Testis (tissue), 3 donors: ENCODE results near the gene EHHADH. TPM values are rescaled to one million over a fixed set of nuclear protein-coding genes. Genes with fewer than 3 reads are reported as not detected.

Experiments used
- DNase-seq: peaks from one replicate; pipeline ENCODE4 v3.0.0-alpha.2; 2019
- H3K27ac ChIP-seq, 2 donors: fragments of 200-600 bp; sonication (generic); one replicate each; pipeline ENCODE4 v1.5.1; 2019
- H3K27me3 ChIP-seq: fragments of 200-600 bp; sonication (generic); one replicate; pipeline ENCODE4 v1.5.1; 2019
- H3K36me3 ChIP-seq: fragments of 200-600 bp; sonication (generic); one replicate; pipeline ENCODE4 v1.5.1; 2017; ENCODE audit warnings: low read depth; ENCODE audit errors: missing control alignments
- H3K4me1 ChIP-seq: fragments of 200-600 bp; sonication (generic); one replicate; pipeline ENCODE4 v1.5.1; 2019
- H3K4me3 ChIP-seq, 2 donors: fragments of 200-600 bp; sonication (generic); one replicate each; pipeline ENCODE4 v1.5.1; 2017 to 2019
- H3K9me3 ChIP-seq: fragments of 200-600 bp; sonication (generic); one replicate; pipeline ENCODE4 v1.5.1; 2017
- POLR2A ChIP-seq: fragments of 450-650 bp; IDR thresholded peaks from one replicate; pipeline ENCODE4 v1.6.1; 2017; ENCODE audit warnings: antibody characterized with exemption, mild to moderate bottlenecking, moderate library complexity
- WGBS, 2 donors: methylation state at CpG; one replicate each; pipeline ENCODE4 v1.1.5; 2018; 5-methylcytosine and 5-hydroxymethylcytosine counted together
- intact Hi-C: fragments of 100-400 bp; cut with DNase I; formaldehyde crosslinking; loops from one replicate; pipeline ENCODE4 v1.15.1; 2023; ENCODE audit warnings: low total_unique reads
- polyA plus RNA-seq: library from polyadenylated mRNA; stranded (reverse); fragments of 350-450 nt; fragmentation: Illumina TruSeq; extraction: RNeasy Lipid Tissue Mini Kit (QIAGEN cat#74804); gene quantifications from one replicate; pipeline ENCODE4 v1.2.3, GENCODE V29; 2014; ENCODE audit warnings: low read depth, low replicate concordance; ENCODE audit not compliant: insufficient read depth
- total RNA-seq, 2 donors: library from RNA; depleted of rRNA; stranded (reverse); fragments of >200 nt; gene quantifications; one replicate each; pipeline ENCODE4 v1.2.3, GENCODE V29; 2016
- TF ChIP-seq, protein P1 (sequence below), 3 experiments: fragments of 450-650 bp in 2 of 3; fragments of 200-600 bp in 1 of 3; sonication (generic) in 1 of 3; IDR thresholded peaks; one replicate each; pipeline ENCODE4 v1.5.1; 2016 to 2019; ENCODE audit warnings: antibody characterized with exemption in 3 of 3, mild to moderate bottlenecking in 2 of 3, moderate library complexity in 1 of 3

The EHHADH gene
- total and polyA plus RNA-seq, 3 donors from 2014 or later = 5.2 to 7.5 (median 6.1) TPM

DNA sequence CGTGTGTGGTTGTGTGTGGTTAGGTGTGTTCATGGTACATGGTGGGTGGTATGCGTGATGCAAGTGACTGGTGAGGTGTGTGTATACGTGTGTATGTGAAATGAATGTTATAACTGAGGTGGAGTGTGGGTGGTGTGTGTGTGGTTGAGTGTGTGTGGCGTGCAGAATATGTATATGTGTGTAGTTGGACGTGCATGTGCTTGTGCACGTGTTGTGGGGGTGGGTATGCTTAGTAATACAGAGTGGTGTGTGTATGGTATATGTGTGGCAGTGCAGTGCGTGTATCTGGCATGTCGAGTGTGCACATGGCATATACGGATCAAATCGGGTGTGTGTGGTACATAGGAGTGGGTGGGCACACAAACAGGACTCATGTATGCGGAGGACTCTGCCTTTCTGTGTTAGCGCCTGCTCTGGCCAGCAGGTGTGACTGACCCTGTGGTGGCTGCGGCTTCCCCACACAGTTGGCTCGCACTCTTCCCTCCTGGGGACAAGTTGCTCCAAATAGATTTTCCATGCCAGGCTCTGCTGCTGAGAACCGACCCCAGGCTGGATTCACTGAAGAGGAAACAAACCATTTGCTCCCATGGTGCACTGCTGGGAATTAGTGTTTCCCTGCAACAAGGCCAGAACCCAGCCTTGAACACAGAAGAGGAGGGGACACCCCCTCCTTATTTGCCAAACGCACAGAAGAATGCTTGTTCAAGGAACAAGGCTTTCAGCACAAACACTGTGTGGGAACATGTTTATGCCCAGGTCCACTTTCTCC, 99.8 kb downstream of the EHHADH start:
- H3K9me3 ChIP-seq = no peaks in the 10 kb centered on the region
- peaks cover 9% of the 10 kb centered on the region for H3K4me1 ChIP-seq
- H3K36me3 ChIP-seq = no peaks in the 10 kb centered on the region
- DNase-seq = no peak
- peak overlapping the region; percentile 80 to 88 for H3K4me3 ChIP-seq
- TF ChIP-seq POLR2A = no peak
- TF ChIP-seq, protein P1, sequence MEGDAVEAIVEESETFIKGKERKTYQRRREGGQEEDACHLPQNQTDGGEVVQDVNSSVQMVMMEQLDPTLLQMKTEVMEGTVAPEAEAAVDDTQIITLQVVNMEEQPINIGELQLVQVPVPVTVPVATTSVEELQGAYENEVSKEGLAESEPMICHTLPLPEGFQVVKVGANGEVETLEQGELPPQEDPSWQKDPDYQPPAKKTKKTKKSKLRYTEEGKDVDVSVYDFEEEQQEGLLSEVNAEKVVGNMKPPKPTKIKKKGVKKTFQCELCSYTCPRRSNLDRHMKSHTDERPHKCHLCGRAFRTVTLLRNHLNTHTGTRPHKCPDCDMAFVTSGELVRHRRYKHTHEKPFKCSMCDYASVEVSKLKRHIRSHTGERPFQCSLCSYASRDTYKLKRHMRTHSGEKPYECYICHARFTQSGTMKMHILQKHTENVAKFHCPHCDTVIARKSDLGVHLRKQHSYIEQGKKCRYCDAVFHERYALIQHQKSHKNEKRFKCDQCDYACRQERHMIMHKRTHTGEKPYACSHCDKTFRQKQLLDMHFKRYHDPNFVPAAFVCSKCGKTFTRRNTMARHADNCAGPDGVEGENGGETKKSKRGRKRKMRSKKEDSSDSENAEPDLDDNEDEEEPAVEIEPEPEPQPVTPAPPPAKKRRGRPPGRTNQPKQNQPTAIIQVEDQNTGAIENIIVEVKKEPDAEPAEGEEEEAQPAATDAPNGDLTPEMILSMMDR (IDR thresholded peaks at IDR 0.05) = no peak
- intact Hi-C loops = no loop called here
- peak overlapping the region in 1 of 2 donors; percentile 92 for H3K27ac ChIP-seq
- 43 to 60% methylated on average over 16 of the region's 16 CpGs for WGBS, 2 donors
- H3K27me3 ChIP-seq = no peaks in the 10 kb centered on the region

DNA sequence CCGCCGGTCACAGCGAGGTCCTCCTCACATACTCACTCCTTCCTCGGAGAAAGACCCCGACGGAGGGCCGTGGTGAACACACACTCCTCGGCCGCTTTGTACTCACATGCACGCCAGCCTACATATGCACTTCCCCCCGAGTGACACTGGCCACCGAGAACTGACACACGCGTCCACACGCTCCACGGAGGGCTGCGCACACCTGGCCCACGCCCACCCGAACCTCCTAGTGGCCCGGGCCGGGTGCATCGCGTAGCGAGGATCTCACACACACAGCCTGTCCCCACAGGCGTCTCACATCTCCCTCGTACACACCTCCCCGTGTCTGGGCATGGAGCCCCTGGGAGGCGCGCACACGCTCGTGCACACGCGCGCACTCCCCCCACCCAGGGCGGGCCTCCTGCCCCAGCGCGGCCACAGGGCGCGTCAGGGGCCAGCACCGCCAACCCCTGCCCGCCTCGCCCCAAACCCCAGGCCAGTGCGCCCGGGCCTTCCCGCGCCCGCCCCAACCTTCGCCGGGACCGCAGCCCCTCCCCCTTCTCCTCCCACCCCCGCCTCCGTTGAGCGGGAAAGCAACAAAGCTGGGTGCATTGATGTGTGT, 100.6 kb downstream of the EHHADH start:
- Histone ChIP-seq H3K9me3 (no peaks in the 10 kb centered on the region), H3K4me1 (peaks cover 9% of the 10 kb centered on the region), H3K27ac (peak overlapping the region; percentile 79 to 92), H3K27me3 (no peaks in the 10 kb centered on the region), H3K36me3 (no peaks in the 10 kb centered on the region), H3K4me3 (peak overlapping the region; percentile 80 to 88)
- WGBS, 2 donors = 0% methylated on average over 6 to 31 of the region's 53 CpGs
- intact Hi-C loops = no loop called here
- DNase-seq = peak; percentile 23
- TF ChIP-seq, protein P1 (IDR thresholded peaks at IDR 0.05) = no peak
- TF ChIP-seq POLR2A = no peak

GRCh38 chr3:185152410-185153170, 101.3 kb downstream of the EHHADH start, which contains the start of gene C3orf70:
Gene C3orf70 (minus strand): TSS chr3:185153060. CDS start chr3:185152823, 237 bp downstream.
- Histone ChIP-seq H3K9me3 (no peaks in the 10 kb centered on the region), H3K4me1 (peaks cover 9% of the 10 kb centered on the region), H3K27me3 (no peaks in the 10 kb centered on the region), H3K27ac (peak within 1 kb of the TSS; percentile 92 to 94), H3K4me3 (peak within 1 kb of the TSS; percentile 80 to 88), H3K36me3 (no peaks in the 10 kb centered on the region)
- TF ChIP-seq, protein P1 (IDR thresholded peaks at IDR 0.05) = no peak
- TF ChIP-seq POLR2A = no peak
- WGBS, 2 donors = 0 to 1% methylated on average over 22 to 74 of the region's 113 CpGs
- peak; percentile 72 for DNase-seq
- intact Hi-C loops = no loop called here

- no peak for DNase-seq
- peak overlapping the region; percentile 80 to 88 for H3K4me3 ChIP-seq
- H3K36me3 ChIP-seq = no peaks in the 10 kb centered on the region
- 2% methylated on average over 9 of the region's 9 CpGs for WGBS, 2 donors
- no peak for TF ChIP-seq POLR2A
- TF ChIP-seq, protein P1 (IDR thresholded peaks at IDR 0.05) = no peak
- no peaks in the 10 kb centered on the region for H3K9me3 ChIP-seq
- no peaks in the 10 kb centered on the region for H3K27me3 ChIP-seq
- intact Hi-C loops = no loop called here
- peaks cover 9% of the 10 kb centered on the region for H3K4me1 ChIP-seq
- H3K27ac ChIP-seq = peak overlapping the region; percentile 92 to 94
These were observed 101.9 kb downstream of the EHHADH start for GRCh38 chr3:185151964-185152409.
